T-cell (primary cell): ENCODE results near the gene ZNF777. TPM values are rescaled to one million over a fixed set of nuclear protein-coding genes. Genes with fewer than 3 reads are reported as not detected.

Experiments used
- ATAC-seq, 4 experiments: fragments of 200-7000 bp in 3 of 4; fragments of 150-1000 bp in 1 of 4; cut with Tn5 transposase; replicated peaks in 1 of 4; 1 replicate in 3 of 4; 2 replicates in 1 of 4; pipeline ENCODE4 v1.10.0; 2021; ENCODE audit warnings: moderate library complexity in 3 of 4, mild to moderate bottlenecking in 2 of 4, moderate number of reproducible peaks in 1 of 4
- CTCF ChIA-PET, 2 donors: fragments of 300-600 bp; sonication (Branson Sonifier 250); formaldehyde crosslinking; loops; one replicate each; lab custom pipeline; 2022; ENCODE audit warnings: antibody characterized with exemption in 2 of 2; lab: Charles Lee
- POLR2A ChIA-PET, 2 donors: fragments of 300-600 bp; sonication (Branson Sonifier 250); formaldehyde crosslinking; loops; one replicate each; lab custom pipeline; 2022; ENCODE audit warnings: antibody characterized with exemption in 2 of 2; lab: Charles Lee
- DNase-seq, 35 experiments: peaks; one replicate each; pipeline versions ENCODE4 v3.0.0 to v3.0.0-alpha.2; 2013 to 2023
- H3K27ac ChIP-seq: one replicate; pipeline ENCODE4 v1.5.1; 2013; ENCODE audit warnings: low read length
- H3K27me3 ChIP-seq, 2 experiments: replicated peaks in 1 of 2; 1 replicate in 1 of 2; 2 replicates in 1 of 2; pipeline versions ENCODE4 v1.6.1 to v1.7.0; 2013; ENCODE audit warnings: low read length in 1 of 2, mixed read lengths in 1 of 2; ENCODE audit not compliant: control insufficient read depth in 2 of 2, insufficient read depth in 2 of 2; ENCODE audit errors: extremely low read depth in 1 of 2
- H3K36me3 ChIP-seq, 2 donors: 1 replicate in 1 of 2; 2 replicates in 1 of 2; pipeline versions ENCODE4 v1.6.1 to v1.7.0; 2013; ENCODE audit warnings: low read length in 1 of 2; ENCODE audit not compliant: control insufficient read depth in 2 of 2, insufficient read depth in 1 of 2; ENCODE audit errors: extremely low read depth in 1 of 2
- H3K4me1 ChIP-seq, 2 experiments: 1 replicate in 1 of 2; 2 replicates in 1 of 2; pipeline versions ENCODE4 v1.6.1 to v1.7.0; 2013; ENCODE audit warnings: low read length in 2 of 2, mixed read lengths in 1 of 2; ENCODE audit not compliant: insufficient read depth in 2 of 2, control insufficient read depth in 1 of 2; ENCODE audit errors: extremely low read depth in 1 of 2
- H3K4me3 ChIP-seq, 2 donors: 1 replicate in 1 of 2; 2 replicates in 1 of 2; pipeline versions ENCODE4 v1.5.1 to v1.7.0; 2013; ENCODE audit warnings: mild to moderate bottlenecking in 2 of 2, low read length in 1 of 2, moderate library complexity in 1 of 2; ENCODE audit not compliant: control insufficient read depth in 1 of 2; ENCODE audit errors: extremely low read depth in 1 of 2
- H3K9me3 ChIP-seq: 2 replicates; pipeline ENCODE4 v1.7.0; 2013
- H3K27ac Mint-ChIP-seq, 2 donors: one replicate each; pipeline ENCODE4 v1.8.0; 2020 to 2021; ENCODE audit warnings: mild to moderate bottlenecking in 2 of 2, mixed read lengths in 2 of 2
- H3K27me3 Mint-ChIP-seq, 2 donors: one replicate each; pipeline ENCODE4 v1.8.0; 2021 to 2022; ENCODE audit warnings: mixed read lengths in 2 of 2
- H3K36me3 Mint-ChIP-seq: one replicate; pipeline ENCODE4 v1.8.0; 2021; ENCODE audit warnings: mixed read lengths
- H3K4me1 Mint-ChIP-seq, 3 donors: one replicate each; pipeline ENCODE4 v1.8.0; 2020 to 2022; ENCODE audit warnings: mixed read lengths in 3 of 3, mild to moderate bottlenecking in 1 of 3
- H3K4me3 Mint-ChIP-seq, 3 donors: one replicate each; pipeline ENCODE4 v1.8.0; 2020 to 2022; ENCODE audit warnings: mild to moderate bottlenecking in 3 of 3, mixed read lengths in 3 of 3, moderate library complexity in 3 of 3
- H3K9me3 Mint-ChIP-seq, 3 donors: one replicate each; pipeline ENCODE4 v1.8.0; 2020 to 2022; ENCODE audit warnings: mixed read lengths in 3 of 3
- WGBS: methylation state at CpG from one replicate; pipeline ENCODE4 v1.1.5; 2013; ENCODE audit warnings: missing lambda C conversion rate; ENCODE audit not compliant: insufficient coverage; 5-methylcytosine and 5-hydroxymethylcytosine counted together
- total RNA-seq, 35 experiments: library from RNA in 6 of 35; stranded (reverse) in 6 of 35; fragments of 120-200 nt in 1 of 35; gene quantifications; one replicate each; pipeline versions ENCODE4 v1.2.1 to v1.2.4 and lab custom pipeline; 2013 to 2026

Gene ZNF777
- total RNA-seq, 5 donors from 2014 or later (not counting 1 experiment from before 2014, with no cell fraction given) = 13.2 to 22.5 (median 19.8) TPM

DNA sequence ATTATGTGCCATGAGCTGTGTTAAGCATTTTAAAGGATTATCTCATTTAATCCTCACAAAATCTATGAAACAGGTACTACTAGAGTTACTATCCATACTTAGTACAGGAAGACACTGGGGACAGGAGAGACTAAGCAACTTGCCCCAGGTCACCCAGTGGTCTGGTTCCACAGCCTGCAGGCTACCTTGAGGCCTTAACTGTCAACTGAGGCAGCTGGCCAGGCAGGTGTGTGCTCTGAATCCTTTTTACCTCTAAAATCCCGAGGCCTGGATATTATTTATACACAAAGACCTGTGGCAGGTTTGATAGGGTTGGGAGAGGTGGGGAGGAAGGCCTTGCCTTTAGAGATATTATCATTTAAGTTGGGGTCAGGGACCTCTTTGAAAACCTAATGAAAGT lies 3.1 kb downstream of the ZNF777 start:
- H3K27me3 Mint-ChIP-seq = no peaks in the 10 kb centered on the region
- H3K36me3 Mint-ChIP-seq = peaks cover 26% of the 10 kb centered on the region
- ChIA-PET POLR2A (interaction anchor here in 1 of 2 donors (0.6 kb wide), 1 partner anchor 25 kb away, joined by 3 read pairs; no protein-coding TSS in a partner anchor), CTCF (interaction anchor here in 1 of 2 donors (0.6 kb wide), 1 partner anchor 1827 kb away, joined by 10 read pairs; no protein-coding TSS in a partner anchor)
- no peak overlapping the region for H3K4me3 ChIP-seq
- no peak overlapping the region for H3K27ac ChIP-seq
- peak overlapping the region; percentile 74 to 83 (median 75) for H3K4me3 Mint-ChIP-seq
- DNase-seq (no peak), ATAC-seq (no peak)
- no peaks in the 10 kb centered on the region for H3K27me3 ChIP-seq
- H3K9me3 Mint-ChIP-seq = no peaks in the 10 kb centered on the region
- no CpG with 5 or more reads among the region's 1 CpG for WGBS
- no peak overlapping the region for H3K27ac Mint-ChIP-seq
- H3K4me1 ChIP-seq = peaks cover 6 to 24% of the 10 kb centered on the region in 2 experiments
- peaks cover 12 to 33% of the 10 kb centered on the region in 2 donors for H3K36me3 ChIP-seq
- peaks cover 31 to 38% (median 34%) of the 10 kb centered on the region in 3 donors for H3K4me1 Mint-ChIP-seq
- no peaks in the 10 kb centered on the region for H3K9me3 ChIP-seq

GRCh38 chr7:149456506-149457421 lies 4.1 kb downstream of the ZNF777 start:
- 100% methylated on average over 4 of the region's 11 CpGs for WGBS
- CTCF ChIA-PET = no interaction called here
- no peak overlapping the region for H3K4me3 Mint-ChIP-seq
- H3K4me1 Mint-ChIP-seq = peaks cover 31 to 37% (median 36%) of the 10 kb centered on the region in 3 donors
- H3K27ac Mint-ChIP-seq = no peak overlapping the region
- peaks cover 28% of the 10 kb centered on the region for H3K36me3 Mint-ChIP-seq
- DNase-seq (no peak), ATAC-seq (no peak)
- Histone ChIP-seq H3K9me3 (no peaks in the 10 kb centered on the region), H3K4me1 (peaks cover 6 to 24% of the 10 kb centered on the region in 2 experiments), H3K4me3 (no peak overlapping the region), H3K36me3 (peaks cover 12 to 36% of the 10 kb centered on the region in 2 donors), H3K27ac (no peak overlapping the region), H3K27me3 (no peaks in the 10 kb centered on the region)
- POLR2A ChIA-PET = no interaction called here
- H3K9me3 Mint-ChIP-seq = no peaks in the 10 kb centered on the region
- H3K27me3 Mint-ChIP-seq = no peaks in the 10 kb centered on the region

DNA sequence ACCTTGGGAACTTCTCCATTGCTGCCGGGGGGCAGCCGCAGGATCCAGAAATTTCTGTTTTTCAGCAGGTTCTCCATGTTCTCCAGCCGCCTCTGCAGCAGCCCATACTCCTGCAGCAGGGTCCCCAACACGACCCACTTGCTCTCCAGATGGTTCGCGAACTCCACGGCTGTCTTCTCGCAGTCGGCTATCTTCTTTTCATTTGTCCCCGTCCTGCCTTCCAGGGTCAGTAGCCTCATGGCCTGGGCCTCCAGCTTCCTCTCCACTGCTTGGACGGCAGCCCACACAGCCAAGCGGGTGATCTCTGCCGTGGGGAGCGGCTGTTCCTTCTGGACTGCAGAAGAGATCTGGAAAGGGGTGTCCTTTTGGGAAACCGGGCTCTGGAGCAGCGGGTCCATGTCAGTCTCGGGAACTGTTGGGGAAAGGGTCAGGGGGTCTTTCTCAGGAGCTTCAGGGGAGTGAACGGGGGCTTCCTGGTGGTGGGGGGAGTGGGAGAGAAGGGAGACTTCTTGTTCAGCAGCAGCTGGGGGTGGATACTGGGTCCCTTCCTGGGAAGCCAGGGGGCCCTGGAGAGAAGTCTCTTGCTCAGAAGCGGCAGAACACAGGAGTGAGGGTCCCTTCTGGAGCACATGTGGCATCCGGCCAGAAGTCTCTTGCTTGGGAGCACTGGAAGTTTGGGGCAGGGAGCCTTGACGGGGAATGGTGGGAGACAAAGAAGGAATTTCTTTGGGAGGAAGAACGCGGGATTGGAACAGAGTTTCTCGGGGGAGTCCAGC lies 5.5 kb downstream of the ZNF777 start:
- Histone ChIP-seq H3K4me1 (peaks cover 6 to 17% of the 10 kb centered on the region in 2 experiments), H3K9me3 (no peaks in the 10 kb centered on the region), H3K27ac (no peak overlapping the region), H3K4me3 (no peak overlapping the region), H3K36me3 (peaks cover 19 to 44% of the 10 kb centered on the region in 2 donors), H3K27me3 (no peaks in the 10 kb centered on the region)
- H3K4me1 Mint-ChIP-seq = peaks cover 25 to 32% (median 31%) of the 10 kb centered on the region in 3 donors
- POLR2A ChIA-PET = no interaction called here
- H3K27ac Mint-ChIP-seq = no peak overlapping the region
- H3K27me3 Mint-ChIP-seq = no peaks in the 10 kb centered on the region
- WGBS = 94% methylated on average over 24 of the region's 24 CpGs
- H3K9me3 Mint-ChIP-seq = no peaks in the 10 kb centered on the region
- DNase-seq = peak in 1 of 35 experiments; percentile 21
- no peak for ATAC-seq
- H3K4me3 Mint-ChIP-seq = no peak overlapping the region
- peaks cover 36% of the 10 kb centered on the region for H3K36me3 Mint-ChIP-seq
- CTCF ChIA-PET = no interaction called here

GRCh38 chr7:149454750-149455149 lies 6.1 kb downstream of the ZNF777 start:
- ChIA-PET POLR2A (no interaction called here), CTCF (no interaction called here)
- DNase-seq (no peak), ATAC-seq (no peak)
- Mint-ChIP-seq H3K36me3 (peaks cover 38% of the 10 kb centered on the region), H3K4me3 (no peak overlapping the region), H3K27ac (no peak overlapping the region), H3K27me3 (no peaks in the 10 kb centered on the region), H3K9me3 (no peaks in the 10 kb centered on the region), H3K4me1 (peaks cover 25 to 32% (median 31%) of the 10 kb centered on the region in 3 donors)
- Histone ChIP-seq H3K4me1 (peaks cover 6 to 17% of the 10 kb centered on the region in 2 experiments), H3K27me3 (no peaks in the 10 kb centered on the region), H3K4me3 (no peak overlapping the region), H3K9me3 (no peaks in the 10 kb centered on the region), H3K36me3 (peaks cover 21 to 50% of the 10 kb centered on the region in 2 donors), H3K27ac (no peak overlapping the region)
- WGBS = 98% methylated on average over 5 of the region's 5 CpGs

DNA sequence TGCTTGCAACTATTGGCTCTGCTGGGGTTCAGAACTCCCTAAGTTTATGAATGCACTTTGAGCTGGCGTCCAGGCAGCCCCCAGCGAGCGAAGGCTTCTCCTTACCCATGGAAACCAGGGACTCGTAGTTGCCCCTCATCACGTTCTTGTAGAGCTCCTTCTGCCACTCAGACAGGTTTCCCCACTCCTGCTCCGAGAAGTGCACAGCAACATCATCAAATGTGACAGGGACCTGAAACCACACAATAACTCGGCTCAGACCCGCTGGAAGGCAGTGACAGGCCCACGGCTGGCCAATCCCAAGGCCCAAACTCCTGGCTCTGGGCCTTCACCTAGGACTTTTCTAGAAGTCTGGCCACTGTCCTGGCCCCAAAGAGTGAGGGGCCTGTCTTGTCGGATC lies 6.9 kb downstream of the ZNF777 start:
- Mint-ChIP-seq H3K9me3 (no peaks in the 10 kb centered on the region), H3K27ac (peak overlapping the region in 1 of 2 donors; percentile 6), H3K4me3 (no peak overlapping the region), H3K36me3 (peaks cover 45% of the 10 kb centered on the region), H3K27me3 (no peaks in the 10 kb centered on the region), H3K4me1 (peaks cover 25 to 30% (median 29%) of the 10 kb centered on the region in 3 donors)
- Histone ChIP-seq H3K4me3 (no peak overlapping the region), H3K36me3 (peaks cover 21 to 58% of the 10 kb centered on the region in 2 donors), H3K27me3 (no peaks in the 10 kb centered on the region), H3K9me3 (no peaks in the 10 kb centered on the region), H3K27ac (no peak overlapping the region), H3K4me1 (peaks cover 4 to 11% of the 10 kb centered on the region in 2 experiments)
- WGBS = 97% methylated on average over 9 of the region's 10 CpGs
- DNase-seq (no peak), ATAC-seq (no peak)
- CTCF ChIA-PET = no interaction called here
- POLR2A ChIA-PET = no interaction called here

DNA sequence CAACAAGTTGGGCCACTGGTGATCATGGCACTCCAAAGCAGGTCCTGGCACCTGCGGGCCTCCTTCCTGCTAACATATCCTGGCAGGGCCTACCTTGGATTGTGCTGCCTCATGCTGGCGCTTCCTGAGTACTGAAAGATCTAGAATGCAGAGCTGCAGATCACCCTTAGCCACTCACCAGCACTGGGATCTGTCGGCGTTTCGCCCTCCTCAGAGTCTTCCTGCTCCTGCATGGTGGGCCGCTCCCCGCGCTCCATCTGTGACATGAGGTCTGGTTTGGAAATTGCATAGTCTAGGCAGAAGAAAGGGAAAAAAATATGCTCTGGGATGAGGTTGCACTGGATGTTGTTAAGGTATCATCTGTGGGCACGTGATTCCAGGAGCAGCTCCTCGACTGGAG lies 10.0 kb downstream of the ZNF777 start:
- CTCF ChIA-PET = no interaction called here
- peaks cover 59% of the 10 kb centered on the region for H3K36me3 Mint-ChIP-seq
- POLR2A ChIA-PET = no interaction called here

More for the DNA sequence above, 10.0 kb downstream of the ZNF777 start:
- Mint-ChIP-seq H3K9me3 (no peaks in the 10 kb centered on the region), H3K4me1 (peaks cover 6 to 7% (median 6%) of the 10 kb centered on the region in 3 donors), H3K27me3 (no peaks in the 10 kb centered on the region), H3K4me3 (no peak overlapping the region), H3K27ac (no peak overlapping the region)
- Histone ChIP-seq H3K36me3 (peaks cover 16 to 80% of the 10 kb centered on the region in 2 donors), H3K9me3 (no peaks in the 10 kb centered on the region), H3K4me3 (no peak overlapping the region), H3K27ac (no peak overlapping the region), H3K27me3 (no peaks in the 10 kb centered on the region), H3K4me1 (no peaks in the 10 kb centered on the region)
- DNase-seq = no peak
- ATAC-seq = no peak
- WGBS = 100% methylated on average over 2 of the region's 10 CpGs
